ENCODE measurements around the gene MKKS. TPM values are rescaled to one million over a fixed set of nuclear protein-coding genes. Genes with fewer than 3 reads are reported as not detected.

MKKS gene
- total and polyA plus RNA-seq, 10 of the 15 experiments (the other 5 are each of a cell fraction or from before 2014, with no cell fraction given) = 4.3 to 17.9 (median 7.7) TPM

DNA sequence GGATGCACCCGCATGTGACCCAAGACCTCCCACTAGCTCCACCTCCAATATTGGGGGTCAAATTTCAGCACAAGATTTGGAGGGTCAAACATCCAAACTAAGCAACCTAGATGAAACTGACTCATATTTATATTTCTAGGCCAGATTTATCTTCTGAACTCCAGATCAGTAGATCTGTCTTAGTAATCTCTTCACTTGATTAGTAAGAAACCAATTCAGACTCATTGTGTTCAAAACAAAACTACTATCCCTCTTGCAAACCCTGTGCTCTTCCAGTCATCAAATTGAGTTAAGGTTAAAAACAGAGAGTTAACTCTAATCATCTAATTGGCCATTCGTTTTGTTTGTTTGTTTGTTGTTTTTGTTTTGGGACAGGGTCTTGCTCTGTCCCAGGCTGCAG is 43.3 kb downstream of the MKKS start:
- Histone ChIP-seq H3K4me1 (ENCODE audit: control insufficient read depth, insufficient read depth, low read length) (no peaks in the 10 kb centered on the region), H2AFZ (ENCODE audit: control insufficient read depth, low read depth, low read length) (no peak overlapping the region), H3K36me3 (ENCODE audit: control insufficient read depth in 2 of 2, insufficient read depth in 2 of 2, low read length in 1 of 2) (no peaks in the 10 kb centered on the region), H3K9me3 (replicated peaks; ENCODE audit: control insufficient read depth, insufficient read depth, low read length) (no peaks in the 10 kb centered on the region), H3K79me2 (ENCODE audit: control insufficient read depth, insufficient read depth, low read length) (no peaks in the 10 kb centered on the region), H3K4me3 (no peak overlapping the region), H3K27me3 (replicated peaks in 1 of 2; ENCODE audit: control insufficient read depth in 2 of 2, insufficient read depth in 2 of 2, low read length in 1 of 2) (no peaks in the 10 kb centered on the region), H3K4me2 (ENCODE audit: control insufficient read depth, insufficient read depth) (no peak overlapping the region), H3K27ac (ENCODE audit: control insufficient read depth, insufficient read depth) (no peak overlapping the region), H3K9ac (ENCODE audit: control insufficient read depth, insufficient read depth, low read length) (no peak overlapping the region), H4K20me1 (ENCODE audit: control insufficient read depth, insufficient read depth) (no peaks in the 10 kb centered on the region)
- no peak for FAIRE-seq
- DNase-seq (ENCODE audit: low read depth, low spot score) = no peak
- in situ Hi-C loops (cut with MboI) = no loop called here
- TF ChIP-seq NR2C1 (IDR thresholded peaks at IDR 0.05) (no peak), POLR2A (IDR thresholded peaks at IDR 0.05; ENCODE audit: low read depth, low read length) (no peak), CEBPB (IDR thresholded peaks at IDR 0.05; ENCODE audit: borderline replicate concordance in 1 of 2, low read depth in 2 of 2, low read length in 2 of 2) (no peak), SMARCA5 (IDR thresholded peaks at IDR 0.05) (no peak), GABPA (IDR thresholded peaks at IDR 0.05; ENCODE audit: low read depth) (no peak), SPI1 (IDR thresholded peaks at IDR 0.05; ENCODE audit: borderline replicate concordance, insufficient read depth, low read depth, low read length) (no peak), EED (IDR thresholded peaks at IDR 0.05; ENCODE audit: low read depth) (no peak), RUNX3 (IDR thresholded peaks at IDR 0.05; ENCODE audit: low read length) (no peak), PML (IDR thresholded peaks at IDR 0.05; ENCODE audit: low read length) (no peak), RAD21 (IDR thresholded peaks at IDR 0.05; ENCODE audit: insufficient read depth, low read depth, low read length) (no peak), TAF1 (IDR thresholded peaks at IDR 0.05; ENCODE audit: borderline replicate concordance, low read depth, low read length) (no peak), SMAD5 (IDR thresholded peaks at IDR 0.05; ENCODE audit: low read depth) (no peak), RBBP5 (conservative IDR thresholded peaks at IDR 0.05) (no peak), SREBF2 (IDR thresholded peaks at IDR 0.05; ENCODE audit: low read length) (no peak), RAD51 (IDR thresholded peaks at IDR 0.05) (no peak)
- TF ChIP-seq, protein P1, sequence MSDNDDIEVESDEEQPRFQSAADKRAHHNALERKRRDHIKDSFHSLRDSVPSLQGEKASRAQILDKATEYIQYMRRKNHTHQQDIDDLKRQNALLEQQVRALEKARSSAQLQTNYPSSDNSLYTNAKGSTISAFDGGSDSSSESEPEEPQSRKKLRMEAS (IDR thresholded peaks at IDR 0.05; ENCODE audit: low read depth, low read length) = no peak
- TF ChIP-seq, protein P2, sequence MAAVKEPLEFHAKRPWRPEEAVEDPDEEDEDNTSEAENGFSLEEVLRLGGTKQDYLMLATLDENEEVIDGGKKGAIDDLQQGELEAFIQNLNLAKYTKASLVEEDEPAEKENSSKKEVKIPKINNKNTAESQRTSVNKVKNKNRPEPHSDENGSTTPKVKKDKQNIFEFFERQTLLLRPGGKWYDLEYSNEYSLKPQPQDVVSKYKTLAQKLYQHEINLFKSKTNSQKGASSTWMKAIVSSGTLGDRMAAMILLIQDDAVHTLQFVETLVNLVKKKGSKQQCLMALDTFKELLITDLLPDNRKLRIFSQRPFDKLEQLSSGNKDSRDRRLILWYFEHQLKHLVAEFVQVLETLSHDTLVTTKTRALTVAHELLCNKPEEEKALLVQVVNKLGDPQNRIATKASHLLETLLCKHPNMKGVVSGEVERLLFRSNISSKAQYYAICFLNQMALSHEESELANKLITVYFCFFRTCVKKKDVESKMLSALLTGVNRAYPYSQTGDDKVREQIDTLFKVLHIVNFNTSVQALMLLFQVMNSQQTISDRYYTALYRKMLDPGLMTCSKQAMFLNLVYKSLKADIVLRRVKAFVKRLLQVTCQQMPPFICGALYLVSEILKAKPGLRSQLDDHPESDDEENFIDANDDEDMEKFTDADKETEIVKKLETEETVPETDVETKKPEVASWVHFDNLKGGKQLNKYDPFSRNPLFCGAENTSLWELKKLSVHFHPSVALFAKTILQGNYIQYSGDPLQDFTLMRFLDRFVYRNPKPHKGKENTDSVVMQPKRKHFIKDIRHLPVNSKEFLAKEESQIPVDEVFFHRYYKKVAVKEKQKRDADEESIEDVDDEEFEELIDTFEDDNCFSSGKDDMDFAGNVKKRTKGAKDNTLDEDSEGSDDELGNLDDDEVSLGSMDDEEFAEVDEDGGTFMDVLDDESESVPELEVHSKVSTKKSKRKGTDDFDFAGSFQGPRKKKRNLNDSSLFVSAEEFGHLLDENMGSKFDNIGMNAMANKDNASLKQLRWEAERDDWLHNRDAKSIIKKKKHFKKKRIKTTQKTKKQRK (IDR thresholded peaks at IDR 0.05; ENCODE audit: low read depth, low read length) = no peak
- SMC1A ChIA-PET (ENCODE audit: uncharacterized antibody, unreplicated experiment) = interaction anchor here (1.1 to 2.1 kb wide), 3 partner anchors 8 to 44 kb away, joined by 4 to 5 read pairs (median 4); no protein-coding TSS in a partner anchor
- POLR2A ChIA-PET = interaction anchor here (1.0 kb wide), 1 partner anchor 8 kb away, joined by 3 read pairs; no protein-coding TSS in a partner anchor
- no TSS peak for BruUV-seq (replicated peaks)
- intact Hi-C loops (cut with micrococcal nuclease; ENCODE audit: unreplicated experiment) = no loop called here
- CTCF ChIA-PET = interaction anchor here (0.6 to 2.2 kb wide), 4 partner anchors 11 to 147 kb away, joined by 4 to 8 read pairs (median 4); no protein-coding TSS in a partner anchor
- RAD21 ChIA-PET (ENCODE audit: unreplicated experiment) = interaction anchor here (1.3 to 1.5 kb wide), 2 partner anchors 9 to 773 kb away, joined by 3 to 5 read pairs; no protein-coding TSS in a partner anchor
- ATAC-seq = no peak
- 50% methylated on average over 2 of the region's 2 CpGs for WGBS (ENCODE audit: insufficient coverage, insufficient replicate concordance, low lambda C conversion rate, missing lambda C conversion rate)

All from GM12878 (cell line).